PC-9 (cell line): ENCODE measurements around the gene RNF145.

Experiments
- EZH2 ChIP-seq: fragments of 200-600 bp; sonication (generic); IDR thresholded peaks from 2 replicates; pipeline ENCODE4 v1.8.0; 2017; ENCODE audit warnings: antibody characterized with exemption, low read depth
- TF ChIP-seq, protein P1 (sequence below): fragments of 200-600 bp; sonication (generic); conservative IDR thresholded peaks from 2 replicates; pipeline ENCODE4 v1.6.1; 2017; ENCODE audit warnings: mixed run types, antibody characterized with exemption, mild to moderate bottlenecking, moderate library complexity

DNA sequence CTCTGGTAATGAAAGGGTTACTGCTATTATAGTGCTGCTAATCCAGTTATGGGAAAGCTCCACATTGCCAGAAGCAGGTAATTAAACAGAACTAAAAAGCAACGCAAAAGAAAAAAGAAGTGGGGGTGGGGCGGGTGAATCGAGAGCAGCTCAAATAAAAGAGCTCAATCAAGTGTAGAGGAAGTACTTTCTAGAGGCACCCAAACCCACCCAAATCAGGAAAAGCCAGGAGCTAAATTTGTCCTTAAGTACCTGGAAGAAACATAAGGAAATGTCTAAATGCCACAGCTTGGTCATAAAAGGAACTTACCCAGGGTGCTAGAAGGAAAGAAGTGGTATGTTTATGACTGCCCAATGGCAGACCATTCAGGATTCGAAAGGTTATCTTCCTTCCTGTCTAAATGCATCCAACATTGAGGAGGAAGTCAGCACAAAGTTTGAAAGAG lies 2.4 kb upstream of the RNF145 start:
- no peak for TF ChIP-seq EZH2
- TF ChIP-seq, protein P1, sequence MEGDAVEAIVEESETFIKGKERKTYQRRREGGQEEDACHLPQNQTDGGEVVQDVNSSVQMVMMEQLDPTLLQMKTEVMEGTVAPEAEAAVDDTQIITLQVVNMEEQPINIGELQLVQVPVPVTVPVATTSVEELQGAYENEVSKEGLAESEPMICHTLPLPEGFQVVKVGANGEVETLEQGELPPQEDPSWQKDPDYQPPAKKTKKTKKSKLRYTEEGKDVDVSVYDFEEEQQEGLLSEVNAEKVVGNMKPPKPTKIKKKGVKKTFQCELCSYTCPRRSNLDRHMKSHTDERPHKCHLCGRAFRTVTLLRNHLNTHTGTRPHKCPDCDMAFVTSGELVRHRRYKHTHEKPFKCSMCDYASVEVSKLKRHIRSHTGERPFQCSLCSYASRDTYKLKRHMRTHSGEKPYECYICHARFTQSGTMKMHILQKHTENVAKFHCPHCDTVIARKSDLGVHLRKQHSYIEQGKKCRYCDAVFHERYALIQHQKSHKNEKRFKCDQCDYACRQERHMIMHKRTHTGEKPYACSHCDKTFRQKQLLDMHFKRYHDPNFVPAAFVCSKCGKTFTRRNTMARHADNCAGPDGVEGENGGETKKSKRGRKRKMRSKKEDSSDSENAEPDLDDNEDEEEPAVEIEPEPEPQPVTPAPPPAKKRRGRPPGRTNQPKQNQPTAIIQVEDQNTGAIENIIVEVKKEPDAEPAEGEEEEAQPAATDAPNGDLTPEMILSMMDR = no peak
